Measurements from ENCODE around the gene GNAI3. TPM values are rescaled to one million over a fixed set of nuclear protein-coding genes. Genes with fewer than 3 reads are reported as not detected.

GNAI3 gene
- total and polyA plus RNA-seq, 10 of the 15 experiments (the other 5 are each of a cell fraction or from before 2014, with no cell fraction given) = 5.9 to 13.8 (median 8.0) TPM

- no peaks in the 10 kb centered on the region for H3K36me3 ChIP-seq (ENCODE audit: control insufficient read depth in 2 of 2, insufficient read depth in 2 of 2, low read length in 1 of 2)
- 21% methylated on average over 22 of the region's 22 CpGs for WGBS (ENCODE audit: insufficient coverage, insufficient replicate concordance, low lambda C conversion rate, missing lambda C conversion rate)
- H3K4me2 ChIP-seq (ENCODE audit: control insufficient read depth, insufficient read depth) = peak within 1 kb of the TSS; percentile 87
- H3K79me2 ChIP-seq (ENCODE audit: control insufficient read depth, insufficient read depth, low read length) = no peaks in the 10 kb centered on the region
- peak within 1 kb of the TSS; percentile 29 for H2AFZ ChIP-seq (ENCODE audit: control insufficient read depth, low read depth, low read length)
- TF ChIP-seq JUND (IDR thresholded peaks at IDR 0.05; ENCODE audit: low read depth, low read length) (no peak), POLR2A (IDR thresholded peaks at IDR 0.05; ENCODE audit: low read depth, low read length) (0 out of 2 replicates have a peak, but pooled peaks have one; percentile 21), KAT2A (conservative IDR thresholded peaks at IDR 0.05; ENCODE audit: control insufficient read depth, low read depth, low read length) (no peak)
- FAIRE-seq (no peak), DNase-seq (ENCODE audit: low read depth, low spot score) (peak; percentile 41), ATAC-seq (peak; percentile 100)
- in situ Hi-C loops (cut with MboI) (no loop called here), intact Hi-C loops (cut with micrococcal nuclease; ENCODE audit: unreplicated experiment) (no loop called here)
- peak within 1 kb of the TSS; percentile 63 for H3K4me3 ChIP-seq
- H3K9me3 ChIP-seq (replicated peaks; ENCODE audit: control insufficient read depth, insufficient read depth, low read length) = no peaks in the 10 kb centered on the region
- ChIA-PET RAD21 (ENCODE audit: unreplicated experiment) (interaction anchor here (0.9 to 1.0 kb wide), 2 partner anchors 15 to 106 kb away, joined by 3 read pairs; no protein-coding TSS in a partner anchor), SMC1A (ENCODE audit: uncharacterized antibody, unreplicated experiment) (no interaction called here), POLR2A (no interaction called here), CTCF (interaction anchor here (0.6 to 1.8 kb wide), 5 partner anchors 9 to 317 kb away, joined by 3 to 6 read pairs (median 4); partner anchors contain the start of gene AHCYL1)
- H3K27me3 ChIP-seq (replicated peaks in 1 of 2; ENCODE audit: control insufficient read depth in 2 of 2, insufficient read depth in 2 of 2, low read length in 1 of 2) = no peaks in the 10 kb centered on the region
- BruUV-seq (replicated peaks) = no TSS peak
- no peaks in the 10 kb centered on the region for H4K20me1 ChIP-seq (ENCODE audit: control insufficient read depth, insufficient read depth)
- peaks cover 10% of the 10 kb centered on the region for H3K4me1 ChIP-seq (ENCODE audit: control insufficient read depth, insufficient read depth, low read length)
- no peak within 1 kb of the TSS for H3K27ac ChIP-seq (ENCODE audit: control insufficient read depth, insufficient read depth)
- H3K9ac ChIP-seq (ENCODE audit: control insufficient read depth, insufficient read depth, low read length) = peak within 1 kb of the TSS; percentile 4; the same call in 1 of the 2 replicates
These were observed 119.2 kb downstream of the GNAI3 start, which contains the start of gene GSTM2 for GRCh38 chr1:109667452-109668122. Gene GSTM2 (plus strand): TSS chr1:109668057. CDS start chr1:109668116, 59 bp downstream.

MicroRNA genes within 50 kb of the gene (microRNA counts, 767-probe panel; counts per million panel counts)
- microRNA hsa-miR-197-3p = 2,913 counts per million, percentile 87 among the panel's probes with 10 or more counts

Small RNAs within 50 kb of the gene (small RNA-seq; reads per million reads assigned to genes)
- not detected for gene RNU6V

Other genes starting within 250 kb of the GNAI3 start
Only the 7 nearest of the 16 such genes appear.
- not detected in 2 replicates for gene SYPL2, start 82.1 kb upstream of the GNAI3 start, total RNA-seq (2014; rRNA removed)
- gene SYPL2, start 82.1 kb upstream of the GNAI3 start, total RNA-seq (2014; rRNA removed; fragmentation: Illumina TruSeq; extraction: Trizol) = 0.04 TPM in 1 of 2 replicates, not detected in the other
- 0.08 TPM in 1 of 2 replicates, not detected in the other for gene SYPL2, start 82.1 kb upstream of the GNAI3 start, total RNA-seq (2021)
- gene SYPL2, start 82.1 kb upstream of the GNAI3 start, polyA plus RNA-seq (2011; rRNA removed) = 0.04 and 0.11 TPM in 2 replicates
- gene SYPL2, start 82.1 kb upstream of the GNAI3 start, polyA plus RNA-seq (2014; fragmentation: Illumina TruSeq; extraction: Trizol) = 0.06 and 0.08 TPM in 2 replicates
- under 1 TPM in 1 of 2 experiments, not detected in 1; 0.05 TPM for gene SYPL2, start 82.1 kb upstream of the GNAI3 start, polyA plus RNA-seq (2014; fragmentation: Nextera tagmentation; extraction: Ambion mirVana)
- 0.03 and 0.09 TPM in 2 replicates for gene SYPL2, start 82.1 kb upstream of the GNAI3 start, polyA plus RNA-seq (2014; rRNA removed)
- gene SYPL2, start 82.1 kb upstream of the GNAI3 start, polyA plus RNA-seq (2016; fragmentation: Nextera tagmentation; extraction: Ambion mirVana) = under 1 TPM in 1 of 2 experiments, not detected in 1; 0.04 TPM
- 5.0 and 5.5 TPM in 2 replicates for gene ATXN7L2, start 64.7 kb upstream of the GNAI3 start, total RNA-seq (2014; rRNA removed)
- gene ATXN7L2, start 64.7 kb upstream of the GNAI3 start, total RNA-seq (2014; rRNA removed; fragmentation: Illumina TruSeq; extraction: Trizol) = 2.8 TPM in 2 replicates
- 7.4 and 8.3 TPM in 2 replicates for gene ATXN7L2, start 64.7 kb upstream of the GNAI3 start, total RNA-seq (2021)
- gene ATXN7L2, start 64.7 kb upstream of the GNAI3 start, polyA plus RNA-seq (2011; rRNA removed) = 2.0 and 4.4 TPM in 2 replicates
- 1.4 and 3.3 TPM in 2 replicates for gene ATXN7L2, start 64.7 kb upstream of the GNAI3 start, polyA plus RNA-seq (2014; fragmentation: Illumina TruSeq; extraction: Trizol)
- under 1 TPM; 0.27 to 0.80 TPM for gene ATXN7L2, start 64.7 kb upstream of the GNAI3 start, polyA plus RNA-seq (2014; fragmentation: Nextera tagmentation; extraction: Ambion mirVana)
- 6.2 and 7.4 TPM in 2 replicates for gene ATXN7L2, start 64.7 kb upstream of the GNAI3 start, polyA plus RNA-seq (2014; rRNA removed)
- gene ATXN7L2, start 64.7 kb upstream of the GNAI3 start, polyA plus RNA-seq (2016; fragmentation: Nextera tagmentation; extraction: Ambion mirVana) = 1 to 10 TPM; 5.8 to 7.3 TPM
- 3.3 TPM in 2 replicates for gene CYB561D1, start 54.5 kb upstream of the GNAI3 start, total RNA-seq (2014; rRNA removed)
- 2.5 and 3.2 TPM in 2 replicates for gene CYB561D1, start 54.5 kb upstream of the GNAI3 start, total RNA-seq (2014; rRNA removed; fragmentation: Illumina TruSeq; extraction: Trizol)
- 5.9 and 6.2 TPM in 2 replicates for gene CYB561D1, start 54.5 kb upstream of the GNAI3 start, total RNA-seq (2021)
- gene CYB561D1, start 54.5 kb upstream of the GNAI3 start, polyA plus RNA-seq (2011; rRNA removed) = 7.5 and 9.0 TPM in 2 replicates
- 3.4 and 3.7 TPM in 2 replicates for gene CYB561D1, start 54.5 kb upstream of the GNAI3 start, polyA plus RNA-seq (2014; fragmentation: Illumina TruSeq; extraction: Trizol)
- gene CYB561D1, start 54.5 kb upstream of the GNAI3 start, polyA plus RNA-seq (2014; fragmentation: Nextera tagmentation; extraction: Ambion mirVana) = 1 to 10 TPM in 1 of 2 experiments, under 1 TPM in 1; 0.68 to 1.0 TPM
- 5.0 and 5.5 TPM in 2 replicates for gene CYB561D1, start 54.5 kb upstream of the GNAI3 start, polyA plus RNA-seq (2014; rRNA removed)
- gene CYB561D1, start 54.5 kb upstream of the GNAI3 start, polyA plus RNA-seq (2016; fragmentation: Nextera tagmentation; extraction: Ambion mirVana) = 1 to 10 TPM; 3.2 to 3.3 TPM
- gene AMIGO1, start 38.9 kb upstream of the GNAI3 start, total RNA-seq (2014; rRNA removed) = 0.06 and 0.22 TPM in 2 replicates
- gene AMIGO1, start 38.9 kb upstream of the GNAI3 start, total RNA-seq (2014; rRNA removed; fragmentation: Illumina TruSeq; extraction: Trizol) = 0.04 and 0.09 TPM in 2 replicates
- gene AMIGO1, start 38.9 kb upstream of the GNAI3 start, total RNA-seq (2021) = 0.27 and 0.28 TPM in 2 replicates
- 0.08 and 0.10 TPM in 2 replicates for gene AMIGO1, start 38.9 kb upstream of the GNAI3 start, polyA plus RNA-seq (2011; rRNA removed)
- 0.07 and 0.11 TPM in 2 replicates for gene AMIGO1, start 38.9 kb upstream of the GNAI3 start, polyA plus RNA-seq (2014; fragmentation: Illumina TruSeq; extraction: Trizol)
- under 1 TPM; 0.02 to 0.11 TPM for gene AMIGO1, start 38.9 kb upstream of the GNAI3 start, polyA plus RNA-seq (2014; fragmentation: Nextera tagmentation; extraction: Ambion mirVana)
- 0.11 TPM in 1 of 2 replicates, not detected in the other for gene AMIGO1, start 38.9 kb upstream of the GNAI3 start, polyA plus RNA-seq (2014; rRNA removed)
- gene AMIGO1, start 38.9 kb upstream of the GNAI3 start, polyA plus RNA-seq (2016; fragmentation: Nextera tagmentation; extraction: Ambion mirVana) = under 1 TPM; 0.08 to 0.26 TPM
- 0.44 TPM in 1 of 2 replicates, not detected in the other for gene GPR61, start 8.7 kb upstream of the GNAI3 start, total RNA-seq (2014; rRNA removed)
- gene GPR61, start 8.7 kb upstream of the GNAI3 start, total RNA-seq (2014; rRNA removed; fragmentation: Illumina TruSeq; extraction: Trizol) = 0.31 and 0.32 TPM in 2 replicates
- gene GPR61, start 8.7 kb upstream of the GNAI3 start, total RNA-seq (2021) = 0.38 TPM in 1 of 2 replicates, not detected in the other
- 0.23 and 0.53 TPM in 2 replicates for gene GPR61, start 8.7 kb upstream of the GNAI3 start, polyA plus RNA-seq (2011; rRNA removed)
- gene GPR61, start 8.7 kb upstream of the GNAI3 start, polyA plus RNA-seq (2014; fragmentation: Illumina TruSeq; extraction: Trizol) = 0.21 TPM in 1 of 2 replicates, not detected in the other
- 1 to 10 TPM in 1 of 2 experiments, under 1 TPM in 1; 0.19 to 1.1 TPM for gene GPR61, start 8.7 kb upstream of the GNAI3 start, polyA plus RNA-seq (2014; fragmentation: Nextera tagmentation; extraction: Ambion mirVana)
- not detected in 2 replicates for gene GPR61, start 8.7 kb upstream of the GNAI3 start, polyA plus RNA-seq (2014; rRNA removed)
- gene GPR61, start 8.7 kb upstream of the GNAI3 start, polyA plus RNA-seq (2016; fragmentation: Nextera tagmentation; extraction: Ambion mirVana) = under 1 TPM; 0.47 to 0.84 TPM
- gene GNAT2, start 71.0 kb downstream of the GNAI3 start, total RNA-seq (2014; rRNA removed) = 0.23 and 0.38 TPM in 2 replicates
- gene GNAT2, start 71.0 kb downstream of the GNAI3 start, total RNA-seq (2014; rRNA removed; fragmentation: Illumina TruSeq; extraction: Trizol) = 0.31 and 0.69 TPM in 2 replicates
- gene GNAT2, start 71.0 kb downstream of the GNAI3 start, total RNA-seq (2021) = 0.85 and 0.92 TPM in 2 replicates
- gene GNAT2, start 71.0 kb downstream of the GNAI3 start, polyA plus RNA-seq (2011; rRNA removed) = 0.30 and 0.54 TPM in 2 replicates
- 0.26 and 0.59 TPM in 2 replicates for gene GNAT2, start 71.0 kb downstream of the GNAI3 start, polyA plus RNA-seq (2014; fragmentation: Illumina TruSeq; extraction: Trizol)
- under 1 TPM; 0.08 to 0.77 TPM for gene GNAT2, start 71.0 kb downstream of the GNAI3 start, polyA plus RNA-seq (2014; fragmentation: Nextera tagmentation; extraction: Ambion mirVana)
- gene GNAT2, start 71.0 kb downstream of the GNAI3 start, polyA plus RNA-seq (2014; rRNA removed) = 0.28 and 0.36 TPM in 2 replicates
- 1 to 10 TPM in 1 of 2 experiments, under 1 TPM in 1; 0.46 to 1.3 TPM for gene GNAT2, start 71.0 kb downstream of the GNAI3 start, polyA plus RNA-seq (2016; fragmentation: Nextera tagmentation; extraction: Ambion mirVana)
- gene AMPD2, start 71.2 kb downstream of the GNAI3 start, total RNA-seq (2014; rRNA removed) = 43.4 and 49.9 TPM in 2 replicates
- gene AMPD2, start 71.2 kb downstream of the GNAI3 start, total RNA-seq (2014; rRNA removed; fragmentation: Illumina TruSeq; extraction: Trizol) = 19.0 and 19.5 TPM in 2 replicates
- gene AMPD2, start 71.2 kb downstream of the GNAI3 start, total RNA-seq (2021) = 66.5 and 75.9 TPM in 2 replicates
- 9.9 and 30.0 TPM in 2 replicates for gene AMPD2, start 71.2 kb downstream of the GNAI3 start, polyA plus RNA-seq (2011; rRNA removed)
- gene AMPD2, start 71.2 kb downstream of the GNAI3 start, polyA plus RNA-seq (2014; fragmentation: Illumina TruSeq; extraction: Trizol) = 11.8 and 30.9 TPM in 2 replicates
- 1 to 10 TPM; 2.0 to 3.0 TPM for gene AMPD2, start 71.2 kb downstream of the GNAI3 start, polyA plus RNA-seq (2014; fragmentation: Nextera tagmentation; extraction: Ambion mirVana)
- gene AMPD2, start 71.2 kb downstream of the GNAI3 start, polyA plus RNA-seq (2014; rRNA removed) = 40.9 and 44.4 TPM in 2 replicates
- 10 to 100 TPM; 31.8 to 33.1 TPM for gene AMPD2, start 71.2 kb downstream of the GNAI3 start, polyA plus RNA-seq (2016; fragmentation: Nextera tagmentation; extraction: Ambion mirVana)